OCI-LY3 (cell line): Measurements from ENCODE around the gene LRRC15.

Experiments
- H2AFZ ChIP-seq: fragments of 200-600, 300-600 bp; shearing (Covaris generic); 2 replicates; pipeline ENCODE4 v1.6.0; 2014; ENCODE audit warnings: antibody characterized with exemption, low read depth, low read length
- H3K27ac ChIP-seq: fragments of 200-600, 300-600 bp; sonication (generic); 2 replicates; pipeline ENCODE4 v1.5.1; 2014; ENCODE audit warnings: mild to moderate bottlenecking, low read length, moderate library complexity, mixed read lengths
- H3K27me3 ChIP-seq: fragments of 200-600, 300-600 bp; sonication (generic); 2 replicates; pipeline ENCODE4 v1.6.1; 2014; ENCODE audit warnings: low read depth, low read length, mixed read lengths
- H3K36me3 ChIP-seq: fragments of 200-600, 300-600 bp; sonication (generic); replicated peaks from 2 replicates; pipeline ENCODE3; 2014; ENCODE audit warnings: low read depth, low read length, mixed read lengths
- H3K4me1 ChIP-seq: fragments of 300-600, 200-600 bp; sonication (generic); 2 replicates; pipeline ENCODE4 v1.6.1; 2014; ENCODE audit warnings: low read length, mixed read lengths
- H3K4me2 ChIP-seq: fragments of 200-600, 300-600 bp; sonication (generic); 2 replicates; pipeline ENCODE4 v1.6.1; 2014; ENCODE audit warnings: low read length, mixed read lengths
- H3K4me3 ChIP-seq: fragments of 300-600, 200-600 bp; sonication (generic); 2 replicates; pipeline ENCODE4 v1.5.1; 2014; ENCODE audit warnings: antibody characterized with exemption, mild to moderate bottlenecking, low read length, moderate library complexity
- H3K79me2 ChIP-seq: fragments of 300-600, 200-600 bp; shearing (Covaris generic); 2 replicates; pipeline ENCODE4 v1.6.1; 2014; ENCODE audit warnings: mild to moderate bottlenecking, low read length, mixed read lengths
- H3K9ac ChIP-seq: fragments of 300-600, 200-600 bp; shearing (Covaris generic); 2 replicates; pipeline ENCODE4 v1.6.0; 2014; ENCODE audit warnings: mild to moderate bottlenecking, low read length, moderate library complexity
- H3K9me3 ChIP-seq: fragments of 200-600, 300-600 bp; shearing (Covaris generic); 2 replicates; pipeline ENCODE4 v1.6.1; 2014; ENCODE audit warnings: low read length, mixed read lengths; ENCODE audit not compliant: insufficient read depth
- H4K20me1 ChIP-seq: fragments of 200-600, 300-600 bp; sonication (generic); 2 replicates; pipeline ENCODE4 v1.6.1; 2016; ENCODE audit warnings: low read length, mixed read lengths; ENCODE audit not compliant: insufficient read depth
- EZH2phosphoT487 ChIP-seq: fragments of 200-600 bp; shearing (Covaris generic); IDR thresholded peaks from 2 replicates; pipeline ENCODE4 v1.6.1; 2018; ENCODE audit warnings: antibody characterized with exemption, mixed run types, low read depth
- TF ChIP-seq, protein P1 (sequence below): fragments of 200-600, 300-600 bp; sonication (generic); IDR thresholded peaks from 2 replicates; pipeline ENCODE4 v1.5.1; 2014; ENCODE audit warnings: antibody characterized with exemption, low read length, low read depth

The LRRC15 gene

DNA sequence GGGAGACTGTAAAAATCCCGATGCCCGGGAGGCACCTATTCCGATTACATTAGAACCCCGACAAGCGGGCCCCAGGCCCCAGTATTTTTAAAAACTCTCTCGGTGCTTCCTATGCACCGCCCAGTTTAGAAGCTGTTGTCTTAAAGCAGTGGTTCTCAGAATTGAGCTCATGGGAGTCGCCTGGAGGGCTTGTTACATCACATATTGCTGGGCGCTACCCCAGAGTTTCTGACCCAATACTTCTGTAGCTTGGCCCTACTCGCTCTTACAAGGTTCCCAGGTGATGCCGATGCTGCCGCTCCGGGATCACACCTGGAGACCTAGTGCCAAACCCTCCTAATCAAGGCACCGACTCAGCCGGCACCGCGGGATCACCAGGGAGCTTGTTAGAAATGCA is 53.6 kb downstream of the LRRC15 start:
- H3K27ac ChIP-seq = no peak overlapping the region
- TF ChIP-seq, protein P1, sequence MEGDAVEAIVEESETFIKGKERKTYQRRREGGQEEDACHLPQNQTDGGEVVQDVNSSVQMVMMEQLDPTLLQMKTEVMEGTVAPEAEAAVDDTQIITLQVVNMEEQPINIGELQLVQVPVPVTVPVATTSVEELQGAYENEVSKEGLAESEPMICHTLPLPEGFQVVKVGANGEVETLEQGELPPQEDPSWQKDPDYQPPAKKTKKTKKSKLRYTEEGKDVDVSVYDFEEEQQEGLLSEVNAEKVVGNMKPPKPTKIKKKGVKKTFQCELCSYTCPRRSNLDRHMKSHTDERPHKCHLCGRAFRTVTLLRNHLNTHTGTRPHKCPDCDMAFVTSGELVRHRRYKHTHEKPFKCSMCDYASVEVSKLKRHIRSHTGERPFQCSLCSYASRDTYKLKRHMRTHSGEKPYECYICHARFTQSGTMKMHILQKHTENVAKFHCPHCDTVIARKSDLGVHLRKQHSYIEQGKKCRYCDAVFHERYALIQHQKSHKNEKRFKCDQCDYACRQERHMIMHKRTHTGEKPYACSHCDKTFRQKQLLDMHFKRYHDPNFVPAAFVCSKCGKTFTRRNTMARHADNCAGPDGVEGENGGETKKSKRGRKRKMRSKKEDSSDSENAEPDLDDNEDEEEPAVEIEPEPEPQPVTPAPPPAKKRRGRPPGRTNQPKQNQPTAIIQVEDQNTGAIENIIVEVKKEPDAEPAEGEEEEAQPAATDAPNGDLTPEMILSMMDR = no peak
- peak overlapping the region; percentile 79 for H3K4me3 ChIP-seq
- H2AFZ ChIP-seq = no peak overlapping the region
- no peaks in the 10 kb centered on the region for H3K79me2 ChIP-seq
- peak overlapping the region; percentile 98 for H3K4me2 ChIP-seq
- no peaks in the 10 kb centered on the region for H4K20me1 ChIP-seq
- H3K27me3 ChIP-seq = peaks cover 87% of the 10 kb centered on the region
- no peaks in the 10 kb centered on the region for H3K9me3 ChIP-seq
- H3K9ac ChIP-seq = no peak overlapping the region
- no peaks in the 10 kb centered on the region for H3K36me3 ChIP-seq
- peaks cover 6% of the 10 kb centered on the region; the same call in 1 of the 2 replicates for H3K4me1 ChIP-seq

DNA sequence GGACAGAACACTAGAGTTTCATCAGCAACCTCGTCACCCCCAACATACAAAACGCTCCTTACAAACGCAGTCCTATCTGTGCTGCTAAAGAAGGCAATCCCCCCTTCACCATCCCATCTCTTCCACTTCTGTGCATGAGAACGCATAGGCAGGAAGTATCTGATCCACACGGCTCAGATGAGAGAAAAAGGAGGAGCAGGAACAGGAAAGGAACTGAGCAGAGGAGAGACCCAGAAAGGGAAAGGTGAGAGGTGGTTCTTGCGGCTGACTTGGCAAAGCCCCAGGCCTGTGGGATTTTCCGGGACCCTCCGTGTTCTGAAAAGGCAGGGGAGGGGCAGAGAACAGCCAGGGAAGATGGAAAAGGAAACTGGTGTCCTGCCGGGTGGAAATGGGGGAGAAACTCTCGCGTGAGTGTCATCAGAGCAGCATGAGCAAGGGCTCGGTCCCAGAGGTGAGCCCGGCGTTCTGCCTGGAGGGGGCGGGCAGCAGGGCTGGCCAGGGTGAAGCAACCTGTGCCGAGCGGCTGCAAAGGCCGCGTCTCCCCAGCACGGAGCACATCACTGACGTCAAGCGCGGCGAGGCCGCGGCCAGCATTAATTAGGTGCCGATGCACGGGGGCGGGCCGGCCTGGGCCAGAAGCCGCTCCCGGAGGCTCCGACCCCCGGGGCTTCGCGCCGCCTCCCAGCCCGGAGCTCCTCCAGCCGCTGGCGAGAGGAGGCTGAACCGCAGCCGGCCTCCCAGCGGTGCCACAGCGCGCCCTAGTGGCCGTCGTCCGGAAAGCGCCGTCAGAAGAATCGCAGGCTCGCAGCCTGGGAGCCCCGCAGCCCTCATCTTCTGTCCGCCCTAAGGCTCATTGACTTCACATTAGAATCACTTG is 54.2 kb downstream of the LRRC15 start:
- no peaks in the 10 kb centered on the region for H3K36me3 ChIP-seq
- H3K4me3 ChIP-seq = peak overlapping the region; percentile 79
- H3K79me2 ChIP-seq = no peaks in the 10 kb centered on the region
- peaks cover 90% of the 10 kb centered on the region for H3K27me3 ChIP-seq
- H3K4me2 ChIP-seq = peak overlapping the region; percentile 98
- H2AFZ ChIP-seq = peak overlapping the region; percentile 99
- no peaks in the 10 kb centered on the region for H4K20me1 ChIP-seq
- H3K9me3 ChIP-seq = no peaks in the 10 kb centered on the region
- no peak overlapping the region for H3K27ac ChIP-seq
- no peak for TF ChIP-seq EZH2phosphoT487
- TF ChIP-seq, protein P1 = peak; percentile 87
- H3K4me1 ChIP-seq = peaks cover 6% of the 10 kb centered on the region; the same call in 1 of the 2 replicates
- H3K9ac ChIP-seq = peak overlapping the region; percentile 54

DNA sequence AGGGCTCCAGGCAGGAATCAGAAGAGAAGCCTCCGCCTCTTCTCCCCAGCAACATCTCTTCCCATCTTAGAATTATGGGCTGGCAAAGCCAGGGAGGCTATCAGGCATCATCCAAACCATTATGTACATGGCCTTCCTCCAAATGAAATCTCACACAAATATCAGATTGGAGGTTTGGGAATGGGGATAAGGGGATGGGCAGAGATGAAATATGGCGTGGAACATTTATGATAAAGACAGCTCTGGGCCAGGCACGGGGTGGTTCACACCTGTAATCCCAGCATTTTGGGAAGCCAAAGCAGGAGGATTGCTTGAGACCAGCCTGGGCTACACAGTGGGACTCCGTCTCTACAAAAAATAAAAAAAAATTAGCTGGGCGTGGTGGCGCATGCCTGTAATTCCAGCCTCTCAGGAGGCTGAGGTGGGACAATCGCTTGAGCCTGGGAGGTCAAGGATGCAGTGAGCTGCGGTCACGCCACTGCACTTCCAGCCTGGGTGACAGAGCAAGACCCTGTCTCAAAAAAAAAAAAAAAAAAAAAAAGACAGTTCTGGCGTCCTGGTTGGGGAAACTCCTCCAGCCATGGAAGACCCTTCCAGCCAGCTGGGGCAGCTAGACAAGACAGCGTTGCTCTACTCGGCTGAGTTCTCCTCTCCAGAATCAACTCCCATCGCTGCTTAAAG is 55.0 kb downstream of the LRRC15 start:
- peaks cover 13% of the 10 kb centered on the region for H3K4me1 ChIP-seq
- H3K27me3 ChIP-seq = peaks cover 90% of the 10 kb centered on the region
- peak overlapping the region; percentile 79 for H3K4me3 ChIP-seq
- H3K79me2 ChIP-seq = no peaks in the 10 kb centered on the region
- no peak overlapping the region for H3K27ac ChIP-seq
- H3K9me3 ChIP-seq = no peaks in the 10 kb centered on the region
- H2AFZ ChIP-seq = peak overlapping the region; percentile 99; the same call in 1 of the 2 replicates
- TF ChIP-seq, protein P1 = no peak
- TF ChIP-seq EZH2phosphoT487 = no peak
- H3K4me2 ChIP-seq = peak overlapping the region; percentile 98
- H3K36me3 ChIP-seq = no peaks in the 10 kb centered on the region
- no peaks in the 10 kb centered on the region for H4K20me1 ChIP-seq
- H3K9ac ChIP-seq = peak overlapping the region; percentile 54
